ENCODE results near the gene RNF19B.
"Not testable (repeated sequence)": the region's sequence is repeated elsewhere in the genome, so short reads cannot be mapped to it uniquely, and the experiment has no call there.

The RNF19B gene

GRCh38 chr1:32964461-32965250, at the start of gene RNF19B:
RNF19B (minus strand) TSS chr1:32964809; CDS start chr1:32964685, 124 bp downstream.
- peak; percentile 95 for DNase-seq

DNA sequence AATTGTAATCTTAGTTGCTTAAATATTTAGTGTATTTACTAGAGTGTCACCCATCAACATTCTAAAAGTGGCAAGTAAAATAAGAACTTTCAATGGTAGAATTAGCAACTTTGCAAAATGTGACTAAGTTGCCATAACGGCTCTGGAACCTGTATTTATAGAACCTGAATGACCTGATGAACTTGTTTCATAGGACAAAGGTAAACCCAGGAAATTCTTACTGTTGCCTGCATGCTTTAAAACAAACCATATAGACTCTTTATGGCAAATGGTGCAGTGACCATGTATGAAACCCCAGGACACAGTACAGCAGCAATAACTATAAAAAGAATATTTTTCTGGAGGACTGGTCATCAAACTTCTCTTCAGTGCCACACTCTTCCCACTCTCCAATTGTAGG, 49.2 kb upstream of the RNF19B start:
- no peak for DNase-seq

- no peak for DNase-seq
These were observed 47.6 kb upstream of the RNF19B start for GRCh38 chr1:33012165-33012564.

DNA sequence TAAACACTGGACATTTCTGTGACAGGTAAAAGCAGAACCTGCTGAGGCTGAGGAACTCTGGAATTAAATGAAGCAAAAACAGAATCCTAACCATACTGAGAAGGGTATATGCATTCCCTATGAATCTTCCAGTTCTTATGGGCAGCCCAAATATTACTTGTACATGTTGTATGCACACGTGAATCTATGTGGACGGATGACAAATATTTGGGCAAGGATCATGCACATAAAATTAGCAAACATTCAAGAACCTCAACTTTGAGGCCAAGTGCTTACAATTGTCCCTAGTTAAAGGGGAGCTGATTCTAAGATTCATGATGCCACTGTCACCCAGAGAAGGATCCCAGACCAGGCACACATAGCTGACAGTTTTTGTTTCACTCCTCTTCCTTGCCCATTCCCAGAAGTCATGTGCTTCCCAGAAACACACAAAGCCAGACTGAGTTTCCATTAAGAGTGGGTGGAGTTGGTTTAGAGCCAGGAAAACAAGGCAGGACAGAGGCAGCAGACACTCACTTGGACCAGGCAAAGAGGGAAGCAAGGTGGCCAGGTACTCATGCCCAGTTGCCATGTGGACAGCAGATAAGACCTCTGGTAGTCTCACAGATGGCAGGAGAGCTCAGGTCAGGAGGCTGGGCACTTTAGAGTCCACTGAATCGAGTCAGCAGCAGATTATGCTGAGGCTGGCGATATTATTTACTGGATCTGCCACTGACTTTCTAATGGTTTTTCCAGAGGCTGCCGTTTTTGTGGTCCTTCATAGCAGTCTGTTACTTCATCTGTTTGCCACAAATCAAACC, 46.5 kb upstream of the RNF19B start:
- no peak for DNase-seq

- no peak for DNase-seq
These were observed 45.0 kb upstream of the RNF19B start for GRCh38 chr1:33009561-33009960.

GRCh38 chr1:33008051-33008914, 43.7 kb upstream of the RNF19B start:
- no peak for DNase-seq

- no peak for DNase-seq
These were observed 42.8 kb upstream of the RNF19B start for GRCh38 chr1:33007190-33008050.

DNA sequence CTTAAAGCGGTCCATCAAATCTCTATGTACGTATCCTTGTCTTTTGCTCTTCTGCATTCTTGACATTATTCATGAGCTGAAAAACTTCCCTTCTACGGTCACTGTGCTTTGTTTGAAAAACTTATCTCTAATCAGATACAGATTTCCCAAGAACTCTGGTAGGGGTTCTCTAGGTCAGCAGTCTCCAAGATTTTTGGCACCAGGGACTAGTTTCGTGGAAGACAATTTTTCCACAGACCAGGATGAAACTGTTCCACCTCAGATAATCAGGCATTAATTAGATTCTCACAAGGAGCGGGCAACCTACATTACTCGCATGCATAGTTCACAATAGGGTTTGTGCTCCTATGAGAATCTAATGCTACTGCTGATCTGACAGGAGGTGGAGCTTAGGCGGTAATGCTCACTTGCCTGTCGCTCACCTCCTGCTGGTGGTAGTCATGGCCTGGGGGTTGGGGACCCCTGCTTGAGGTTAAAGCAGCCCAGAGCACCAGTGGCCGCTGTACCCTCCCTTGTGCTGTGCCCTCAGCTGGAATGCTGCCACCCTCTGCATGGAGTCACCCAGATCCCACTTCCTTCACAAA, 41.3 kb upstream of the RNF19B start:
- DNase-seq, result no peak

- DNase-seq, result no peak
These were observed 40.7 kb upstream of the RNF19B start for GRCh38 chr1:33005117-33005837.

GRCh38 chr1:33004613-33005012, 40.0 kb upstream of the RNF19B start:
- DNase-seq, result no peak

- no peak for DNase-seq
These were observed 39.0 kb upstream of the RNF19B start for GRCh38 chr1:33003657-33004056.

GRCh38 chr1:33002006-33002405, 37.4 kb upstream of the RNF19B start:
- no peak for DNase-seq

GRCh38 chr1:33001282-33001681, 36.7 kb upstream of the RNF19B start:
- DNase-seq, result no peak

DNA sequence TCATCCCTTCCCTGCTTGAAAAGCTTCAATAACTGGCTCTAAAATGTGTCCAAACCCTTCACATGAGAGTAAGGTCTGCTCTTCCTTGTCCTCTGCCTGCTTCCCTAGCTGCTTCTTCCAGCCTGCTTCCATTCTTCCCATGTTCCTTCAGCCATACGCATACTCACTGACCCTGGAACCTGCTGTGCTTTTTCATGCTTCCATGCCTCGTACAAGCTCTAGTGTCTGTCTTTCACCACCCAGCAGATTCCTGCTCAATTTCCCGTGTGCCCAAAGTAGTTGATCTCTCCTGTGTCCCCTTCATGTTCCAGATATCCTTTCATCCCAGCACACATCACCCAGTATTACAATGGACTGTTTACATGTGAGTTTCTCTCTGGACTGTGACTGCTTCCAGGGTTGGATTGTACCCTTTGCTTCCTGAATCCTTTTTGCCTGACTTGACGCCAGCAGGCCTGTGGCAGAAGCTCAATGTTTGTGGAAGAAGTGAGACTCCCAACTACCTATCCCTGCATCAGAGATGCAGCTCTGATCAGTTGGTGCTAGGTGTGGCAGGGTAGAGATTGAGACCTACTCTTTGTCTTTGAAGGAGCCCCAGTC, 35.9 kb upstream of the RNF19B start:
- no peak for DNase-seq

DNA sequence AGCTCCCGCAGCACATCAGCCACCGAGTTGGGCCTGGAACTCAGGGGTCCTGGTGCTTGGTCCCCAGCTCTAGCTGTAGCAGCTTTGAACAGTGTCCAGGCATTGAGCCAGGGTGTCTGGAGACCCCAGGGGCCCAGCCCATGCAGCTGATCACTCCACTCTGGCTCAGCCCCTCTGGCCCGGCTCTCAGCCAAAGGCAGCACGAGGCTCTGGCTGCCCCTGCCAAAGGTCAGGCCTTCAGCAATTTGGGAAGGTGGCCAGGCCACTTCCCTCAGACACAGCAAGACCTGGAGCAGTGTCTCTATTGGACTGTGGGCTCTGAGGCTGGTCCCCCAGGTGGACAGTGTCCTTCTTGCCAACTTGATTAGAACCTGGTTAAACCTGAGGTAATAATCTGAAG, 34.4 kb upstream of the RNF19B start:
- DNase-seq, result no peak

GRCh38 chr1:32998064-32998463, 33.5 kb upstream of the RNF19B start:
- no peak for DNase-seq

DNA sequence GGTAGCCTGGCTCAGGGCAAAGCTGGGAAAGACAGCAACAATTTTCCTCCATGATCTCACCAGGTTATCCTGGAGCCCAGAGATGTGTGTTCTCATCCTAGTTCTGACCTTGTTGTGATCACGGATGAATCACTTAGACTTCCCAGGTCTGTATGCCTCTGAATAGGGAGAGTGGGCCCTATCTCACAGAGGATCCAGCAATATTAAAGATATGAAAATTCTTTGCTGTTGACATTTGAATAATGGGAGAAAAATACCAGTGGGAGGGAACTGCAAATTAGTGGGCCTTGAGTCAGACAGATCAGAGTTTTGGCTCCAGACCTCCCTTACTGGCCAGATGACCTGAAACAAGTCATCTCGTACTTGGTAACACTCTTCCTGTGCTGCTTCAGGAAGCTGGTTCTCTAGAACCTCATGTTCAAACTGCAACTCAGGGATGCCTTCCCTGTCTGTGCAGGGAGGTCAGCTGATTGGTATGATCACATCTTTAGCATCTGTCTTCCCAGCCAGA, 32.8 kb upstream of the RNF19B start:
- DNase-seq, result no peak

DNA sequence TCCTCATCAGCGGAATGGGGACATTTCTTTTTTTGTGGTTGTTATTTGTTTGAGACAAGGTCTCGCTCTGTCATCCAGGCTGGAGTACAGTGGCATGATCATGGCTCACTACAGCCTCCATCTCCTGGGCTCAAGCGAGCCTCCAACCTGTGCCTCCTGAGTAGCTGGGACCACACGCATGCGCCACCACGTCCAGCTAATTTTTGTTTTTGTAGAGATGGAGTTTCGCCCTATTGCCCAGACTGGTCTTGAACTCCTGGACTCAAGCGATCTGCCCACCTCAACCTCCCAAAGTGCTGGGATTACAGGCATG, 28.7 kb upstream of the RNF19B start:
- not testable (repeated sequence) for DNase-seq

DNA sequence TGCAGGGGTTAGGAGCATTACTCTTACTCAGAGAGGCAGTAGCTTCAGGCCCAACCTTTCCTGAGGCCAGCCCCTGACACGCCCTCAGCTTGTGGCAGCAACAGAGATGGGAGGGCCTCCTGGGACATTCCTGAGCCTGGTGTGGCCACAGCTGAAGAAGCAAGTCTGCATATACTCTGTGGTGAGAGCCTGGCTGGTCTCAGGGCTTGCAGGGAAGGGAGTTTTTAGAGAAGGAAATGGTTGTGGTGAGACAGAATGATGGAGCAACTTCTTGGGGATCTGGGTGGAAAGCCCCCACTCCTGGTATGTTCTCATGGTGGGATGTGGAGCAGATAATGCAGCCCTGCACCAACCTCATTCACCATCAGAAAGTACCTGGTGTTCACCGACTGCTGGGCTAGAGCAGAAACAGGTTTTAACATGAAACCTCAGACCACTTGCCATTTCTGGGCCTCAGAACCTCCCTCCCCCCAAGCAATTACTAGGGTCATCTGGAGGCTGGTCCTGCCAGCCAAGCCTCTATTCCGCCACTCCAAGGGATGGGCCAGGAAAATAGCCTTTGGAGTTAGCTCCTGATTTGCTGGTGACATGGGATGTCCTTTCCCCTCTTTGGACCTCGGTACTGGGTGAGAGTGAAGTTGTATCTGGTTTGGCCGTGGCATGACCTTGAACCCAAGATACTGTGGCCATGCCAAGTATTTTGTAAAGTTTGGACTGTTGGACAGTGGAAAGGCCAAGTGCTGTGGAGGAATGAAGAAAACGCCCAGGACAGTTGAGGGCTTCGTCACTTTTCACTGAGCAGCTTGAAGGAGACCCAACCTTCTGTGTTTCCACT, 28.1 kb upstream of the RNF19B start:
- peak; percentile 23 for DNase-seq
